HCT116 (cell line): ENCODE results near the gene COL20A1. TPM values are rescaled to one million over a fixed set of nuclear protein-coding genes. Genes with fewer than 3 reads are reported as not detected.

Experiments used
- ATAC-seq: fragments of 200-7000 bp; cut with Tn5 transposase; 2 replicates; pipeline ENCODE4 v1.9.1; 2020; ENCODE audit warnings: mild to moderate bottlenecking, moderate library complexity
- BruUV-seq: library from RNA; stranded (reverse); fragments of 400-500 nt; replicated peaks from 2 replicates; lab custom pipeline; 2021; lab: Mats Ljungman, UMichigan
- CTCF ChIA-PET: fragments of 300-600 bp; sonication (Branson Sonifier 250); formaldehyde crosslinking; loops from one replicate; lab custom pipeline; 2021; ENCODE audit warnings: antibody characterized with exemption; lab: Charles Lee
- POLR2A ChIA-PET: fragments of 300-600, 350-600 bp; sonication (Branson Sonifier 250); formaldehyde crosslinking; loops from one replicate; lab custom pipeline; 2021; ENCODE audit warnings: antibody characterized with exemption; lab: Charles Lee
- RAD21 ChIA-PET, 2 experiments: fragments of 300-600 bp; sonication (Branson Sonifier 250); formaldehyde crosslinking; loops; one replicate each; lab custom pipeline; 2023; ENCODE audit warnings: low total read pairs in 2 of 2; ENCODE audit not compliant: uncharacterized antibody in 2 of 2, unreplicated experiment in 2 of 2, low non-redundant PET in 1 of 2; lab: Charles Lee
- DNase-seq: peaks from one replicate; pipeline ENCODE4 v3.0.0-alpha.2; 2010; ENCODE audit warnings: low read depth, low spot score
- H2AFZ ChIP-seq: fragments of 200-600 bp; shearing (Covaris generic), sonication (generic); 2 replicates; pipeline ENCODE4 v1.6.1; 2017; ENCODE audit warnings: low read depth, mixed run types, mixed read lengths, antibody characterized with exemption, low read length; ENCODE audit not compliant: poor library complexity, severe bottlenecking
- H3K27ac ChIP-seq: 2 replicates; pipeline ENCODE4 v1.5.1; 2012; ENCODE audit warnings: low read depth, low read length
- H3K27me3 ChIP-seq: fragments of 200-600 bp; sonication (generic); 2 replicates; pipeline ENCODE4 v1.6.1; 2016; ENCODE audit warnings: mixed run types, low read length, mixed read lengths; ENCODE audit not compliant: insufficient read depth
- H3K36me3 ChIP-seq, 2 experiments: fragments of 200-500 bp in 1 of 2; fragments of 200-600 bp in 1 of 2; sonication (Bioruptor generic) in 1 of 2; sonication (generic) in 1 of 2; 2 replicates each; pipeline versions ENCODE4 v1.5.1 to v1.6.1; 2014 to 2016; ENCODE audit warnings: low read length in 2 of 2, inconsistent platforms in 1 of 2, mixed read lengths in 1 of 2, mixed run types in 1 of 2; ENCODE audit not compliant: insufficient read depth in 2 of 2, control insufficient read depth in 1 of 2
- H3K4me1 ChIP-seq, 2 experiments: fragments of 200-600 bp in 1 of 2; sonication (generic) in 1 of 2; 2 replicates each; pipeline versions ENCODE4 v1.5.1 to v1.6.1; 2012 to 2017; ENCODE audit warnings: low read length in 2 of 2, inconsistent platforms in 1 of 2, mild to moderate bottlenecking in 1 of 2, mixed read lengths in 1 of 2, mixed run types in 1 of 2, moderate library complexity in 1 of 2; ENCODE audit not compliant: insufficient read depth in 2 of 2, control insufficient read depth in 1 of 2
- H3K4me2 ChIP-seq: fragments of 200-600 bp; sonication (generic); 2 replicates; pipeline ENCODE4 v1.6.1; 2017; ENCODE audit warnings: mixed run types, low read length, mixed read lengths
- H3K4me3 ChIP-seq, 2 experiments: fragments of 200-600 bp in 1 of 2; sonication (generic) in 1 of 2; replicated peaks in 1 of 2; 2 replicates each; pipeline ENCODE4 v1.5.1; 2011 to 2016; ENCODE audit warnings: low read length in 2 of 2, control low read depth in 1 of 2, low read depth in 1 of 2, mild to moderate bottlenecking in 1 of 2, mixed read lengths in 1 of 2, mixed run types in 1 of 2
- H3K79me2 ChIP-seq: fragments of 200-600 bp; sonication (generic); 2 replicates; pipeline ENCODE4 v1.6.1; 2017; ENCODE audit warnings: mild to moderate bottlenecking, mixed run types, low read length, moderate library complexity, mixed read lengths; ENCODE audit not compliant: insufficient read depth
- H3K9ac ChIP-seq: fragments of 200-600 bp; sonication (generic); 2 replicates; pipeline ENCODE4 v1.6.1; 2016; ENCODE audit warnings: low read length, mixed read lengths
- H3K9me2 ChIP-seq: fragments of 200-600 bp; sonication (generic), shearing (Covaris generic); 2 replicates; pipeline ENCODE4 v1.6.1; 2017; ENCODE audit warnings: mixed run types, mild to moderate bottlenecking, moderate library complexity; ENCODE audit not compliant: insufficient read depth
- H3K9me3 ChIP-seq, 2 experiments: fragments of 200-500 bp in 1 of 2; fragments of 200-600 bp in 1 of 2; sonication (Bioruptor generic) in 1 of 2; sonication (generic) in 1 of 2; 2 replicates each; pipeline ENCODE4 v1.6.1; 2014 to 2017; ENCODE audit warnings: low read length in 2 of 2, mixed read lengths in 2 of 2, inconsistent platforms in 1 of 2, low read depth in 1 of 2, mild to moderate bottlenecking in 1 of 2, mixed run types in 1 of 2, moderate library complexity in 1 of 2; ENCODE audit not compliant: control insufficient read depth in 1 of 2, insufficient read depth in 1 of 2
- H4K20me1 ChIP-seq: fragments of 200-600 bp; sonication (generic), shearing (Covaris generic); 2 replicates; pipeline ENCODE4 v1.6.1; 2017; ENCODE audit warnings: mixed run types, mild to moderate bottlenecking, moderate library complexity; ENCODE audit not compliant: insufficient read depth
- CTCF ChIP-seq, 3 experiments: fragments of 200-600 bp in 1 of 3; sonication (generic) in 1 of 3; IDR thresholded peaks in 2 of 3; conservative IDR thresholded peaks in 1 of 3; 2 replicates each; pipeline ENCODE4 v1.5.1; 2012 to 2017; ENCODE audit warnings: low read depth in 2 of 3, low read length in 2 of 3, antibody characterized with exemption in 1 of 3, borderline replicate concordance in 1 of 3, control low read depth in 1 of 3, mild to moderate bottlenecking in 1 of 3, mixed read lengths in 1 of 3, mixed run types in 1 of 3, moderate library complexity in 1 of 3; ENCODE audit not compliant: insufficient read depth in 1 of 3
- SIN3A ChIP-seq: IDR thresholded peaks from 2 replicates; pipeline ENCODE4 v1.6.1; 2012; ENCODE audit warnings: low read depth
- SRF ChIP-seq: IDR thresholded peaks from 2 replicates; pipeline ENCODE4 v1.6.1; 2012; ENCODE audit warnings: low read depth
- intact Hi-C: fragments of 100-400 bp; cut with micrococcal nuclease; formaldehyde crosslinking; loops from 2 replicates; pipeline ENCODE4 v1.10.0; 2022
- total RNA-seq: library from RNA; stranded (reverse); gene quantifications from one replicate; pipeline ENCODE4 v1.2.1, GENCODE V29; 2021; ENCODE audit not compliant: unreplicated experiment

The COL20A1 gene
- total RNA-seq, 1 experiment from 2014 or later: 0.34 TPM

DNA sequence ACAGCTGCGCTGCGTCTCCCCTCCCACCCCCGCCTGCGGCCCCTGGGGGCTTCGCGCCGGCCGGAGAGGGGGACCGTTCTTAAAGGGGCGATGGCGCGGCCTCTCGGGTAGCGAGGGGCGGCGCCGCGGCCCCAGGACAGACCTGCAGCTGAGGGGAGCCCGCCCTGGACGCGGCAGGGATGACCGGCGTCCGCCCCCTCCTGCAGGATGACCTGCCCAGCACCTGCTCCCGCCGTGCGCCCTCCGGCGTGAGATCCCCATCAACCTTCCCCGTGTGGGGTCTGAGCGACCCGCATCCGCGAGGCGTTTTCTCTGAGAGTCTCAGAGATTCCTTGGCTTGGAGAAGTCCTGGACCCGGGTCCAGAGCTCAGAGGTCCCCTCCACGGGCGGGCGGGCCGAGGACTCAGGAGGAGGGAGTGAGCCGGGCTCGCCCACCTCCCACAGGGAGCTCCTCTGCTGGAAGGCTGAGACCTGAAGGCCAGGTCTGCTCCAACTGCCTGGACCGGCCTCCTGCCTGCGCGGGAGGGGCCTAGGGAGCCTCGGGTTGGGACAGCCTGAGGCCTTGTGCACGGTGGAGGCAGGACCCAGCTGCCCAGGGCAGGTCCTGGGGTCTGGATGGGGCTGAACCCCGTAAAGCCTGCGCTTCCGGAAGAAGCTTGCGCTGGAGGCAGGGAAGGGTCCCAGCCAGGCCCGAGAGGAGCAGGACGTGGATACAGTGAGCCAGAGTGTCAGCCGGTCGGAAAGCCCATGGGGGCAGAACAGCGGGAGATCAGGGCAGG is 38.2 kb upstream of the COL20A1 start:
- no peak overlapping the region for H3K4me3 ChIP-seq

More for the DNA sequence above, 38.2 kb upstream of the COL20A1 start:
- H3K27ac ChIP-seq: no peak overlapping the region
- no peak overlapping the region for H3K4me2 ChIP-seq
- H3K9ac ChIP-seq: no peak overlapping the region
- H3K4me1 ChIP-seq: no peaks in the 10 kb centered on the region
- no peak overlapping the region for H2AFZ ChIP-seq
- no peaks in the 10 kb centered on the region for H3K79me2 ChIP-seq
- H3K9me2 ChIP-seq: no peaks in the 10 kb centered on the region
- H3K36me3 ChIP-seq: no peaks in the 10 kb centered on the region
- BruUV-seq: no TSS peak
- ATAC-seq (no peak), DNase-seq (no peak)
- POLR2A ChIA-PET: no interaction called here
- no peak for TF ChIP-seq SIN3A
- TF ChIP-seq CTCF (IDR thresholded peaks at IDR 0.05 in 2 of 3, conservative IDR thresholded peaks at IDR 0.05 in 1 of 3; ENCODE audit: borderline replicate concordance in 1 of 3, insufficient read depth in 1 of 3, low read depth in 2 of 3, low read length in 2 of 3): no peak
- TF ChIP-seq SRF: no peak
- no peaks in the 10 kb centered on the region for H4K20me1 ChIP-seq
- H3K27me3 ChIP-seq: no peaks in the 10 kb centered on the region
- no peaks in the 10 kb centered on the region for H3K9me3 ChIP-seq
- RAD21 ChIA-PET: no interaction called here
- intact Hi-C loops: no loop called here
- CTCF ChIA-PET: interaction anchor here (1.3 kb wide), 1 partner anchor 31 kb away, joined by 5 read pairs; no protein-coding TSS in a partner anchor
